Subcutaneous abdominal adipose tissue (tissue), 5 donors: ENCODE results near the gene GABARAP.

Source experiments
- H3K27ac ChIP-seq: one replicate; pipeline ENCODE4 v1.7.0; 2013; ENCODE audit warnings: low read depth, mild to moderate bottlenecking, inconsistent platforms, low read length, moderate library complexity
- H3K27me3 ChIP-seq, 5 donors: one replicate each; pipeline ENCODE4 v1.7.0; 2013; ENCODE audit warnings: low read length in 5 of 5, inconsistent platforms in 1 of 5; ENCODE audit not compliant: control insufficient read depth in 5 of 5, insufficient read depth in 4 of 5
- H3K36me3 ChIP-seq, 5 donors: one replicate each; pipeline ENCODE4 v1.7.0; 2013; ENCODE audit warnings: low read length in 5 of 5; ENCODE audit not compliant: control insufficient read depth in 5 of 5, insufficient read depth in 5 of 5
- H3K4me1 ChIP-seq, 5 donors: one replicate each; pipeline ENCODE4 v1.7.0; 2013; ENCODE audit warnings: low read length in 5 of 5, mild to moderate bottlenecking in 3 of 5, moderate library complexity in 1 of 5; ENCODE audit not compliant: control insufficient read depth in 5 of 5, insufficient read depth in 5 of 5
- H3K4me3 ChIP-seq, 5 donors: one replicate each; pipeline ENCODE4 v1.7.0; 2013; ENCODE audit warnings: low read length in 5 of 5, low read depth in 1 of 5
- H3K9ac ChIP-seq, 5 donors: one replicate each; pipeline ENCODE4 v1.7.0; 2013; ENCODE audit warnings: low read length in 5 of 5, mild to moderate bottlenecking in 4 of 5, moderate library complexity in 3 of 5
- H3K9me3 ChIP-seq, 5 donors: one replicate each; pipeline ENCODE4 v1.7.0; 2013; ENCODE audit warnings: low read length in 5 of 5; ENCODE audit not compliant: control insufficient read depth in 5 of 5
- donor health status: healthy.
- donor health status: healthy.
- donor health status: healthy.
- donor health status: healthy.
- donor health status: healthy.

GABARAP gene

DNA sequence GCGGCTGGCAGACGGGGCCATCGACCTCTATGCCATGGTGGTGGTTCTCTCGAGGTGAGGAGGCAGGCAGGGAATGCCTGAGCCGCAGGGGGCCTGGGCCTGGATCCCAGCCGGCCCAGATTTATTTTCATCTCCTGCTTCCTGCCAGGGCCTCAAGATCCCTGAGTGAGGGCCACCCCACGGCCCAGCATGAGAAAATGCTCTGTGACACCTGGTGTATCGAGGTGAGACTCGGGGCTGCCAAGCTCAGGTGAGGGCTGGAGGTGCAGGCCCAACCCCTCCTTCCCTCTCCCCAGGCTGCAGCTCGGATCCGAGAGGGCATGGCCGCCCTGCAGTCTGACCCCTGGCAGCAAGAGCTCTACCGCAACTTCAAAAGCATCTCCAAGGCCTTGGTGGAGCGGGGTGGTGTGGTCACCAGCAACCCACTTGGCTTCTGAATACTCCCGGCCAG lies 17.6 kb downstream of the GABARAP start:
- Histone ChIP-seq H3K27ac (no peak overlapping the region), H3K9me3 (no peaks in the 10 kb centered on the region), H3K4me3 (no peak overlapping the region), H3K27me3 (peaks cover 0 to 4% (median 0%) of the 10 kb centered on the region in 5 donors), H3K9ac (no peak overlapping the region), H3K4me1 (peaks cover 12 to 48% (median 37%) of the 10 kb centered on the region in 5 donors), H3K36me3 (peaks cover 3 to 86% (median 84%) of the 10 kb centered on the region in 5 donors)

DNA sequence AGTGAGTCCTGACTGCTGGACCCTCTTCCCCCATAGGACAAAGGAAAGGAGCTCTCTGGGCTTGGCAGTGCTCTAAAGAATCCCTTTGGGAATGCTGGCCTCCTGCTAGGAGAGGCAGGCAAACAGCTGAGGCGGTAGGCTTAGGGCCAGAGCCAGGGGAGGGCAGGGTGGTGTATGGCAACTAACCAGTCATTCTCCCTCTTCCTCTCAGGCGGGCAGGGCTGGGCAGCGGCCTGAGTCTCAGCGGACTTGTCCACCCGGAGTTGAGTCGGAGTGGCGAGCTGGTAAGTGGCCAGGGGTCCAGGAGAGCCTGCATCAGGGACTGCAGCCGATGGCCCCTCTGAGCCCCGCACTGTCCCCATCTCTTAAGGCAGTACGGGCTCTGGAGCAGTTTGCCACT lies 18.1 kb downstream of the GABARAP start:
- Histone ChIP-seq H3K27ac (no peak overlapping the region), H3K4me3 (no peak overlapping the region), H3K9ac (no peak overlapping the region), H3K4me1 (peaks cover 12 to 53% (median 42%) of the 10 kb centered on the region in 5 donors), H3K27me3 (peaks cover 0 to 4% (median 0%) of the 10 kb centered on the region in 5 donors), H3K36me3 (peaks cover 3 to 80% (median 78%) of the 10 kb centered on the region in 5 donors), H3K9me3 (no peaks in the 10 kb centered on the region)

DNA sequence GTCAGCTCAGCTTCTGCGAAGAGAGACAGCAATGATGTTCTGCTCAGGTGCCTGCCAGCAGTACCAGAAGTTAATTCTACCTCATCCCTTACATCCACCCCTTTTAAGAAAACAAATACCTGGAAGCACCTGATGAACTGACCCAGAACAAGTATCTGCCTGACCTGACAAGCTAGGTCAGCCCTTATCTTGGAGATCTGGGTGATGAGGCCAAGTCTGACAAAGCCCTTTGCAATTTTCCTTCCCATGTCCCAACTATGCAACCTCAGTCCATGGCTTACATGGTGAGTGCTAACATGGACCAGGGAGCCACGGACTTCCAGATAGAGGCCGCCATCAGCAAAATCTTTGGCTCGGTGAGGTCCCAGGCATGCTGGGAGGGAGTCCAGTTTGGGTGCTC lies 18.9 kb downstream of the GABARAP start:
- peaks cover 12 to 60% (median 46%) of the 10 kb centered on the region in 5 donors for H3K4me1 ChIP-seq
- H3K36me3 ChIP-seq, result peaks cover 3 to 73% (median 71%) of the 10 kb centered on the region in 5 donors
- H3K9ac ChIP-seq, result no peak overlapping the region
- no peak overlapping the region for H3K27ac ChIP-seq
- H3K27me3 ChIP-seq, result peaks cover 0 to 4% (median 0%) of the 10 kb centered on the region in 5 donors
- no peaks in the 10 kb centered on the region for H3K9me3 ChIP-seq
- no peak overlapping the region for H3K4me3 ChIP-seq

- Histone ChIP-seq H3K4me3 (no peak overlapping the region), H3K4me1 (peaks cover 12 to 64% (median 51%) of the 10 kb centered on the region in 5 donors), H3K27ac (no peak overlapping the region), H3K36me3 (peaks cover 0 to 68% (median 67%) of the 10 kb centered on the region in 5 donors), H3K27me3 (peaks cover 0 to 4% (median 0%) of the 10 kb centered on the region in 5 donors), H3K9me3 (no peaks in the 10 kb centered on the region), H3K9ac (no peak overlapping the region)
Observed at GRCh38 chr17:7222972-7223292, 19.3 kb downstream of the GABARAP start.

GRCh38 chr17:7222093-7222971 lies 19.9 kb downstream of the GABARAP start:
- peaks cover 0 to 62% (median 62%) of the 10 kb centered on the region in 5 donors for H3K36me3 ChIP-seq
- peak overlapping the region in 2 of 5 donors; percentile 4 for H3K9ac ChIP-seq
- H3K4me1 ChIP-seq, result peaks cover 12 to 69% (median 55%) of the 10 kb centered on the region in 5 donors
- H3K4me3 ChIP-seq, result no peak overlapping the region
- H3K27ac ChIP-seq, result peak overlapping the region; percentile 98
- H3K27me3 ChIP-seq, result peaks cover 0 to 4% (median 0%) of the 10 kb centered on the region in 5 donors
- H3K9me3 ChIP-seq, result no peaks in the 10 kb centered on the region

DNA sequence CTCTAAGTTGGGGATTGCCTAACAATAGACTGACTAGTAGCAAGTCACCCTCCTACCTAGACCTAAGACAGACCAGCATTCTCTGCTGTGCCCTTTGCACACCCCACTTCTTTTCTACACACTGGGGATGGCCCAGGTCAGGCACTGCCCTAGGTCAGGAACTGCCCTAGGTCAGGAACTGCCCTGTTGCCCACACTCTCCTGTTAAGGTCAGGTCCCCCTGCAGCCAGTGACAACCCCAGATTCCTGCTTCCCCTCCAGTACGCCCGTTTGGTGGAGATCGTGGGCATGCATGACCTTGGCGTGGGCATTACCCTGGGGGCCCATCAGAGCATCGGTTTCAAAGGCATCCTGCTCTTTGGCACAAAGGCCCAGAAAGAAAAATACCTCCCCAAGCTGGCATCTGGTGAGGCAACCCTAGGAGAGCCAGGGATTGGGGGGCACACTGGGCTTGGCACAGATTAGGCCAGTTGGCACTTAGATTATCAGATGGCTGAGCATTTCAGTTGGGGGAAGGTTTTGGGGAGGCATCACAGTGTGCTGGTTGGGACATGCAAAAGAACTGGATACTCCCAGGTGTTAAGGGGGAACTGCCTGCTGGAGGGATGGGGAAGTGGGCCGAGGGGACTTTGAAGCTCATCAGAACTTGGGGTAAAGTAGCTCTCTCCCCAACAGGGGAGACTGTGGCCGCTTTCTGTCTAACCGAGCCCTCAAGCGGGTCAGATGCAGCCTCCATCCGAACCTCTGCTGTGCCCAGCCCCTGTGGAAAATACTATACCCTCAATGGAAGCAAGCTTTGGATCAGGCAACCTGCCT lies 20.8 kb downstream of the GABARAP start:
- peaks cover 12 to 72% (median 58%) of the 10 kb centered on the region in 5 donors for H3K4me1 ChIP-seq
- peak overlapping the region; percentile 98 for H3K27ac ChIP-seq
- peaks cover 0 to 54% (median 54%) of the 10 kb centered on the region in 5 donors for H3K36me3 ChIP-seq
- peak overlapping the region in 3 of 5 donors; percentile 79 to 91 (median 89) for H3K4me3 ChIP-seq
- peak overlapping the region in 3 of 5 donors; percentile 4 to 98 (median 96) for H3K9ac ChIP-seq
- peaks cover 0 to 9% (median 0%) of the 10 kb centered on the region in 5 donors for H3K27me3 ChIP-seq
- H3K9me3 ChIP-seq, result no peaks in the 10 kb centered on the region

DNA sequence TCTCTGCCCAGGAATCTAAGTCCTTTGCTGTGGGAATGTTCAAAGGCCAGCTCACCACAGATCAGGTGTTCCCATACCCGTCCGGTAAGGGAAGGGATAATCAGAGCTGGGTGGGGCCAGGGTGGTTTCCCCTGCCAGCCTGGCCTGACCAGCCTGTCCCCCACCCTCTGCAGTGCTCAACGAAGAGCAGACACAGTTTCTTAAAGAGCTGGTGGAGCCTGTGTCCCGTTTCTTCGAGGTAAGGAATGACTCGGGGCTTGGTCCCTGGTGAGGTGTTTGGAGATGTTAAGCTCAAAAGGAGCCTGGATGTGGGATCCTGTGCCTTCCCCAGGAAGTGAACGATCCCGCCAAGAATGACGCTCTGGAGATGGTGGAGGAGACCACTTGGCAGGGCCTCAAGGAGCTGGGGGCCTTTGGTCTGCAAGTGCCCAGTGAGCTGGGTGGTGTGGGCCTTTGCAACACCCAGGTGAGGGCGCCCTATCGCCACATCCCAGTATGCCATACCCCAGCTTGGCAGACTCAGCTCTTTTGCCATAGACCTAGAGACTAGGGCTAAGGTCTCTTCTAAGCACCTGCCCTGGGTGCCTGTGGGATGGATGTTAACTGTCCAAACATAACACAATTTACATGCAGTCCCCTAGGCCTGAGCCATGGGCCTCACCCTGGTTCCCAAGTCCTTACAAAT lies 21.5 kb downstream of the GABARAP start:
- Histone ChIP-seq H3K36me3 (peaks cover 0 to 46% (median 46%) of the 10 kb centered on the region in 5 donors), H3K27ac (peak overlapping the region; percentile 98), H3K4me1 (peaks cover 12 to 79% (median 63%) of the 10 kb centered on the region in 5 donors)

DNA sequence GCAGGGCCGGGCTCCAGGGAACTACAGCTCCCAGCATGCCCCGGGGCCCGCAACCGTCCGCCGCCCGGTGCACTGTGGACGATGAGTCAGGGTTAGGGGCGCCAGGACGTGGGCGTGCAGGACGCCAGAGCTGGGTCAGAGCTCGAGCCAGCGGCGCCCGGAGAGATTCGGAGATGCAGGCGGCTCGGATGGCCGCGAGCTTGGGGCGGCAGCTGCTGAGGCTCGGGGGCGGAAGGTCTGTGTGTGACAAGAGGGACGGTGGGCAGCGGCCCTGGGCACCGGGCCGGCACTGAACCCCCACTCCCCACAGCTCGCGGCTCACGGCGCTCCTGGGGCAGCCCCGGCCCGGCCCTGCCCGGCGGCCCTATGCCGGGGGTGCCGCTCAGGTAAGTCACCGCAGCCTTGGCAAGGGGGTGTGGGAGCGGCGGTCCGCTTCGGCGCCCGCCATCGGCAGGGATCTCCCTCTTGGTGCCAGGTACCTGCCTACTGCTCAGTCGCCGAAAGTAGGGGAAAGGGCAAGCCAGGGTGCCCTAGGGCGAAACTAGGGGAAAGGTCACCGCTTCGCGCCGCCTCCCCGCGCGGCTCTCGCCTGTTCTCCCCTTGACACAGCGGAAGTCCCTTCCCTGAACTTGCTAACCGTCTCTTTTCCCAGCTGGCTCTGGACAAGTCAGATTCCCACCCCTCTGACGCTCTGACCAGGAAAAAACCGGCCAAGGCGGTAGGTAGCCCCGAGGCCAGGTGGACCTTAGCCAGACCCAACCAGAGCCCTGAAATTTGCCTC lies 22.2 kb downstream of the GABARAP start, which contains the start of the genes ACADVL and DLG4:
Gene ACADVL (plus strand): TSS at position 127 of the 781 bp plus-strand sequence. CDS start 47 bp downstream, at position 174.
Gene DLG4 (minus strand): TSS at position 25 of the 781 bp plus-strand sequence.
- H3K36me3 ChIP-seq, result peaks cover 0 to 40% (median 39%) of the 10 kb centered on the region in 5 donors
- H3K9me3 ChIP-seq, result no peaks in the 10 kb centered on the region
- peak within 1 kb of the TSS; percentile 79 to 94 (median 89) for H3K4me3 ChIP-seq
- peaks cover 0 to 9% (median 4%) of the 10 kb centered on the region in 5 donors for H3K27me3 ChIP-seq
- H3K4me1 ChIP-seq, result peaks cover 12 to 85% (median 68%) of the 10 kb centered on the region in 5 donors
- H3K27ac ChIP-seq, result peak within 1 kb of the TSS; percentile 98
- peak within 1 kb of the TSS; percentile 93 to 99 (median 98) for H3K9ac ChIP-seq

More for the DNA sequence above, 21.5 kb downstream of the GABARAP start:
- Histone ChIP-seq H3K9ac (peak overlapping the region; percentile 93 to 99 (median 98)), H3K4me3 (peak overlapping the region; percentile 79 to 94 (median 89)), H3K27me3 (peaks cover 0 to 9% (median 4%) of the 10 kb centered on the region in 5 donors), H3K9me3 (no peaks in the 10 kb centered on the region)
